SK-N-SH treated with all-trans-retinoic acid at 6 μM for 48 hours (cell line): ENCODE measurements around the gene TMOD3.

Experiments used
- ATAC-seq: fragments of 200-7000 bp; cut with Tn5 transposase; 3 replicates; pipeline ENCODE4 v1.9.1; 2020; ENCODE audit warnings: mild to moderate bottlenecking, moderate library complexity
- BACH2 ChIP-seq: fragments of 250-450 bp; sonication (Bioruptor Pico); IDR thresholded peaks from 2 replicates; pipeline ENCODE4 v1.9.0; 2021; ENCODE audit warnings: mild to moderate bottlenecking, borderline replicate concordance
- CSRNP3 ChIP-seq: fragments of 250-450 bp; sonication (Bioruptor Pico); IDR thresholded peaks from 2 replicates; pipeline ENCODE4 v1.5.1; 2021; ENCODE audit warnings: mild to moderate bottlenecking, moderate library complexity
- ESRRG ChIP-seq: fragments of 250-450 bp; sonication (Bioruptor Pico); IDR thresholded peaks from 2 replicates; pipeline ENCODE4 v1.6.1; 2021; ENCODE audit warnings: mild to moderate bottlenecking
- GLIS3 ChIP-seq: fragments of 250-450 bp; sonication (Bioruptor Pico); IDR thresholded peaks from 2 replicates; pipeline ENCODE4 v1.5.0; 2020; ENCODE audit warnings: mild to moderate bottlenecking, moderate library complexity
- ISL1 ChIP-seq: fragments of 250-450 bp; sonication (Bioruptor Pico); IDR thresholded peaks from 2 replicates; pipeline ENCODE4 v2.1.2; 2022; ENCODE audit warnings: mild to moderate bottlenecking, moderate library complexity
- OSR1 ChIP-seq: fragments of 250-450 bp; sonication (Bioruptor Pico); IDR thresholded peaks from 2 replicates; pipeline ENCODE4 v1.8.0; 2022; ENCODE audit warnings: moderate library complexity, mild to moderate bottlenecking, inconsistent platforms
- PATZ1 ChIP-seq: fragments of 250-450 bp; sonication (Bioruptor Pico); IDR thresholded peaks from 2 replicates; pipeline ENCODE4 v1.8.0; 2020; ENCODE audit warnings: mild to moderate bottlenecking, moderate library complexity, borderline replicate concordance
- POU6F1 ChIP-seq: fragments of 250-450 bp; sonication (Bioruptor Pico); IDR thresholded peaks from 2 replicates; pipeline ENCODE4 v1.8.0; 2021; ENCODE audit warnings: low read depth, mild to moderate bottlenecking, moderate library complexity, borderline replicate concordance
- TCF4 ChIP-seq: fragments of 250-450 bp; sonication (Bioruptor Pico); IDR thresholded peaks from 2 replicates; pipeline ENCODE4 v1.8.0; 2021; ENCODE audit warnings: mild to moderate bottlenecking, moderate library complexity, borderline replicate concordance
- TOX ChIP-seq: fragments of 250-450 bp; sonication (Bioruptor Pico); IDR thresholded peaks from 2 replicates; pipeline ENCODE4 v1.8.0; 2021; ENCODE audit warnings: mild to moderate bottlenecking, moderate library complexity, borderline replicate concordance
- TSHZ2 ChIP-seq: fragments of 250-450 bp; sonication (Bioruptor Pico); IDR thresholded peaks from 2 replicates; pipeline ENCODE4 v1.5.0; 2020; ENCODE audit warnings: mild to moderate bottlenecking, moderate library complexity
- ZC3H10 ChIP-seq: fragments of 250-450 bp; sonication (Bioruptor Pico); IDR thresholded peaks from 2 replicates; pipeline ENCODE4 v1.5.1; 2021; ENCODE audit warnings: mild to moderate bottlenecking, moderate library complexity
- ZFP3 ChIP-seq: fragments of 250-450 bp; sonication (Bioruptor Pico); IDR thresholded peaks from 2 replicates; pipeline ENCODE4 v1.5.0; 2020; ENCODE audit warnings: mild to moderate bottlenecking, moderate library complexity
- ZFP30 ChIP-seq: fragments of 450-650 bp; formaldehyde crosslinking; IDR thresholded peaks from 2 replicates; pipeline ENCODE4 v1.5.0; 2022; ENCODE audit warnings: mild to moderate bottlenecking, moderate library complexity
- ZNF565 ChIP-seq: fragments of 450-650 bp; formaldehyde crosslinking; conservative IDR thresholded peaks from 2 replicates; pipeline ENCODE4 v1.5.0; 2020; ENCODE audit warnings: low read depth, mild to moderate bottlenecking, moderate library complexity
- ZNF70 ChIP-seq: fragments of 450-650 bp; formaldehyde crosslinking; IDR thresholded peaks from 2 replicates; pipeline ENCODE4 v1.5.0; 2020; ENCODE audit warnings: mild to moderate bottlenecking, moderate library complexity

TMOD3 gene

GRCh38 chr15:51793521-51794305 is 35.7 kb upstream of the TMOD3 start:
- peak; percentile 95 for ATAC-seq
- TF ChIP-seq ISL1 (CRISPR knock-in tag) (peak; percentile 57), ZNF70 (CRISPR knock-in tag) (no peak)

- ATAC-seq, result no peak
- TF ChIP-seq BACH2 (no peak), ZNF565 (CRISPR knock-in tag) (no peak), ZFP3 (CRISPR knock-in tag) (no peak), GLIS3 (CRISPR knock-in tag) (no peak), PATZ1 (no peak), ESRRG (CRISPR knock-in tag) (no peak)
- TF ChIP-seq, all 23 proteins: peak for 0
Measured at GRCh38 chr15:51796847-51797401, 32.5 kb upstream of the TMOD3 start.

- TF ChIP-seq ZFP3 (CRISPR knock-in tag), result no peak
- ATAC-seq, result peak; percentile 19; the same call in 2 of the 3 replicates
Measured at GRCh38 chr15:51798281-51798680, 31.2 kb upstream of the TMOD3 start.

- no peak; the same call in 2 of the 3 replicates for ATAC-seq
Measured at GRCh38 chr15:51799282-51800252, 29.9 kb upstream of the TMOD3 start.

GRCh38 chr15:51801391-51801835 is 28.0 kb upstream of the TMOD3 start:
- TF ChIP-seq TSHZ2 (CRISPR knock-in tag), result 0 out of 2 replicates have a peak, but pooled peaks have one; percentile 42
- TF ChIP-seq TCF4 (CRISPR knock-in tag), result peak; percentile 80; the same call in 1 of the 2 replicates
- TF ChIP-seq ZFP3 (CRISPR knock-in tag), result no peak
- ATAC-seq, result peak; percentile 85

More at GRCh38 chr15:51799282-51800252, 29.9 kb upstream of the TMOD3 start:
- TF ChIP-seq ISL1 (CRISPR knock-in tag) (no peak), OSR1 (CRISPR knock-in tag) (no peak), ZC3H10 (CRISPR knock-in tag) (no peak), ZFP3 (CRISPR knock-in tag) (no peak), POU6F1 (CRISPR knock-in tag) (no peak), ZNF70 (CRISPR knock-in tag) (no peak), ZFP30 (CRISPR knock-in tag) (no peak), BACH2 (no peak), TOX (no peak)

- no peak for ATAC-seq
- no peak for TF ChIP-seq TCF4 (CRISPR knock-in tag)
- TF ChIP-seq POU6F1 (CRISPR knock-in tag), result no peak
- TF ChIP-seq PATZ1, result no peak
- no peak for TF ChIP-seq CSRNP3 (CRISPR knock-in tag)
- TF ChIP-seq ISL1 (CRISPR knock-in tag), result no peak
- TF ChIP-seq GLIS3 (CRISPR knock-in tag), result no peak
- no peak for TF ChIP-seq ESRRG (CRISPR knock-in tag)
- no peak for TF ChIP-seq BACH2
- no peak for TF ChIP-seq ZFP30 (CRISPR knock-in tag)
Measured at GRCh38 chr15:51802593-51802992, 26.9 kb upstream of the TMOD3 start.
